Cardiac fibroblast (primary cell): Measurements from ENCODE around the gene THADA.
"Not testable (repeated sequence)": the region's sequence is repeated elsewhere in the genome, so short reads cannot be mapped to it uniquely, and the experiment has no call there.

Experiments used
- DNase-seq, 2 donors: peaks; one replicate each; pipeline versions ENCODE4 v3.0.0 to v3.0.0-alpha.2; 2010; ENCODE audit warnings: low read depth in 2 of 2
- H3K4me3 ChIP-seq, 2 donors: replicated peaks in 1 of 2; 1 replicate in 1 of 2; 2 replicates in 1 of 2; pipeline ENCODE4 v1.5.1; 2011; ENCODE audit warnings: low read depth in 2 of 2, low read length in 2 of 2, mild to moderate bottlenecking in 2 of 2, moderate library complexity in 1 of 2
- TF ChIP-seq, protein P1 (sequence below): IDR thresholded peaks from one replicate; pipeline ENCODE4 v1.5.1; 2011; ENCODE audit warnings: low read depth, mild to moderate bottlenecking, low read length, inconsistent platforms

Gene THADA

DNA sequence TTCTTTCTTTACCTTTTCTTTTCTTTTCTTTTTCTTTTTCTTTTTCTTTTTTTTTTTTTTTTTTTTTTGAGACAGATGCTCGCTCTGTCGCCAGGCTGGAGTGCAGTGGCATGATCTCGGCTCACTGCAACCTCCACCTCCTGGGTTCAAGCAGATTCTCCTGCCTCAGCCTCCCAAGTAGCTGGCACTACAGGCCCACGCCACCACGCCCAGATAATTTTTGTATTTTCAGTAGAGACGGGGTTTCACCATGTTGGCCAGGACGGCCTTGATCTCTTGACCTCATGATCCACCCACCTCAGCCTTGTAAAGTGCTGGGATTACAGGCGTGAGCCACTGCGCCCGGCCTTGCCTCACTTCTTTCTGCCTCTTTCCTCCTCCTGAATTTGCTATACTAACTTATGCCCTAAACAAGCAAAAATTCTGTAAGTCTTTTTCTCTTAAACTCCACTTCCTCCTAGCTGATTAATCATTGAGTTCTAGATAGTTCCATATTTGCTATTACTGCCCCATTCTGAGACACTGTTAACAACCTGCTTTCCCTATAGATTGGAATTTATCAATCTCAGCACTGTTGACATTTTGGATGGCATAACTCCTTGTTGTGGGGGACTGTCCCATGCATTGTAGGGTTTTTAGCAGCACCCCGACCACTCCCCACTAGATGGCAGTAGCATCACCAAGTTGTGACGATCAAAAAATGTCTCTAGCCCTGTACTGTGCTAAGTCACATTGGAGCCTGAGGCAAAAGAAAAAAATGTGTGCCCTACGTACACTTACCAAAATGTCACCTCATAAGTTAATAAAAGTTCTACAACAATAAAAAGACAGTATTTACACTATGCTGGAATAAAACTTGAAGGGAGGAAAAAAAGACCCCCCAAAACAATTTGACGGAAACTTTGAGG is 16.4 kb upstream of the THADA start:
- DNase-seq: peak; percentile 81 to 84
- TF ChIP-seq, protein P1, sequence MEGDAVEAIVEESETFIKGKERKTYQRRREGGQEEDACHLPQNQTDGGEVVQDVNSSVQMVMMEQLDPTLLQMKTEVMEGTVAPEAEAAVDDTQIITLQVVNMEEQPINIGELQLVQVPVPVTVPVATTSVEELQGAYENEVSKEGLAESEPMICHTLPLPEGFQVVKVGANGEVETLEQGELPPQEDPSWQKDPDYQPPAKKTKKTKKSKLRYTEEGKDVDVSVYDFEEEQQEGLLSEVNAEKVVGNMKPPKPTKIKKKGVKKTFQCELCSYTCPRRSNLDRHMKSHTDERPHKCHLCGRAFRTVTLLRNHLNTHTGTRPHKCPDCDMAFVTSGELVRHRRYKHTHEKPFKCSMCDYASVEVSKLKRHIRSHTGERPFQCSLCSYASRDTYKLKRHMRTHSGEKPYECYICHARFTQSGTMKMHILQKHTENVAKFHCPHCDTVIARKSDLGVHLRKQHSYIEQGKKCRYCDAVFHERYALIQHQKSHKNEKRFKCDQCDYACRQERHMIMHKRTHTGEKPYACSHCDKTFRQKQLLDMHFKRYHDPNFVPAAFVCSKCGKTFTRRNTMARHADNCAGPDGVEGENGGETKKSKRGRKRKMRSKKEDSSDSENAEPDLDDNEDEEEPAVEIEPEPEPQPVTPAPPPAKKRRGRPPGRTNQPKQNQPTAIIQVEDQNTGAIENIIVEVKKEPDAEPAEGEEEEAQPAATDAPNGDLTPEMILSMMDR: peak; percentile 89
- no peak overlapping the region for H3K4me3 ChIP-seq

GRCh38 chr2:43610361-43610760 is 14.5 kb upstream of the THADA start:
- DNase-seq: no peak
- no peak overlapping the region for H3K4me3 ChIP-seq
- TF ChIP-seq, protein P1: no peak

- H3K4me3 ChIP-seq: no peak overlapping the region
- peak; percentile 57 to 72 for DNase-seq
- TF ChIP-seq, protein P1: peak; percentile 62
Measured at GRCh38 chr2:43609290-43609918, 13.6 kb upstream of the THADA start.

DNA sequence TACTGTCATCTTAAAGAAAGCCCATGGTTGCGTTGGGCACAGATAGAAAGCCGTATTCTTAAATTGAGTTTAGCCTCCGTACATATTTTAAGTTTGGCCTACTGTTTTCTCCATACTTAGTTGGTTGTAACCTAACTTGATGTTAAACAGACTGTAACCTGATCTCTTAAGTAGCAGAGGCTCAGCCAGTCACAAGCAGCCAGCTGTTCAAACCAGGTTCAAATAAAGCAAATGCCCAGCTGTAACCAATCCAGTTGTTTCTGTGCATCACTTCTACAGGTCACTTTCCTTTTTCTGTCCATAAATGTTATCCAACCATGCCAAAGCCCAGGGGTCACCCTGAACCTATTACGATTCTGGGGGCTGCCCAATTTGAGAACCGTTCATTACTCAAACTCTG is 10.0 kb upstream of the THADA start:
- TF ChIP-seq, protein P1: no peak
- H3K4me3 ChIP-seq: no peak overlapping the region
- no peak for DNase-seq

DNA sequence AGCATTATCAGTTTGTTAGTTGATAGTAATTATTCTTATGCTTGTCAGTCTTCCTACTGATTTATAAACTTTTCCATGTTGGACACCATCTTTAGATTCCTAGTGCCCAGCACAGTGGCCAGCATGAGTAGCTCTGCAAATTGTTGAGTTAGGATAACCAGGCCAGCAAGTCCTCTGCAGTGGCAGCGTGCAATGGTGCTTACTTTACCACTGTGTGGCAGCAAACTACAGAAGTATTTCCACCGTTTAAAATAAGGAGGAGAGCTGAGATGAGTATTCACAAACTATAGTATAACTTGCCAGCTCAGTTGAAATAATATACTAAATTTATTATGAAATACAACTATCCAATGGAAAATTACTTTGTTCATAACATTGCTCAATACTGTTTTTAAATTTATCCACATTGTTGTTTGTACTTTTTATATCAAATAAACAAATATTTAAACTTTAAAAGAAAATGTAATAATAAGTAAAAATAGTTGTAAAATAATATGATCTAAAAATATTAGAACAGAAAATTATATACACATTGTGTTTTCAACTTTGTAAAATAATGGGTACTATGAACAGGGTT is 9.3 kb upstream of the THADA start:
- TF ChIP-seq, protein P1: peak; percentile 69
- peak; percentile 71 to 76 for DNase-seq
- H3K4me3 ChIP-seq: no peak overlapping the region

DNA sequence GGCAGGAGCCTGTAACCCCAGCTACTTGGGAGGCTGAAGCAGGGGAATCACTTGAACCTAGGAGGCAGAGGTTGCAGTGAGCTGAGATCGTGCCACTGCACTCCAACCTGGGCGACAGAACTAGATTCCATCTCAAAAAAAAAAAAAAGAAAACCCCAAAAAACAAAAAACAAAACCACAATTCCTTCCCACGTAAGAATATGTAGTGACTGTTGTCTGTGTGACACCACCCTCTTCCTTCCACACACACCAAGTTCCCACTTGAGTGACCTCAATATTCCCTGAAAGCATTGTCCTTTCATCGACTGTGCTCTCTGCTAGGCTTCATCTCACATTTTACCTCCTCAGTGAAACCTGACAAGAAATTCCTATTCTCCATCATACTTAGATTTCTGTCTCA is 8.8 kb upstream of the THADA start:
- TF ChIP-seq, protein P1: no peak
- DNase-seq: no peak
- no peak overlapping the region for H3K4me3 ChIP-seq

- not testable (repeated sequence) for H3K4me3 ChIP-seq, DNase-seq
Measured at GRCh38 chr2:43600596-43600995, 4.8 kb upstream of the THADA start.
